GM19438 (cell line): ENCODE data around the gene IDUA.
"Not testable (repeated sequence)": the region's sequence is repeated elsewhere in the genome, so short reads cannot be mapped to it uniquely, and the experiment has no call there.

Source experiments
- ATAC-seq: cut with Tn5 transposase; IDR thresholded peaks from one replicate; pipeline ENCODE4 v1.9.1; 2021; ENCODE audit warnings: low read depth; ENCODE audit not compliant: unreplicated experiment

Gene IDUA

DNA sequence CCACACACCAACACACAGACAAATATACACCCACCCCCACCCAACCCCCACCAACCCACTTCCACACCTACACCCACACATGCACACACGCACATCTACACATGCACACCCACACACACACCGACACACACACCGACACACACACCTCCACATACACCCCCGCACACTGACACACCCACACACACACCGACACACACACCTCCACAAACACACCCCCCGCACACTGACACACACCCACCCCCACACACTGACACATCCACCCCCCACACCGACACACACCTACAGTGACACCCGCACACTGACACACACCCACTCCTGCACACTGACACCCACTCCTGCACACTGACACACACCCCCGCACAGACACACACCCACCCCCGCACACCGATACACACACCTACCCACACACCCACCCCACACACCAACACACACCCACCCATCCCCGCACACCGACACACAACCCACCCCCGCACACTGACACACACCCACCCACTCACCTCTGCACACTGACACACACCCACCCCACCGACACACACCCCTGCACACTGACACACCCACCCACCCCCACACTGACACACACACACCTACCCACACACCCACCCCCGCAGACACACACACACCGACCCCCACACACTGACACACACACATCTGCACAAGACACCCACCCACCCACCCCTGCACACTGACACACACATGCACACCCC, 55.7 kb downstream of the IDUA start:
- no peak for ATAC-seq

DNA sequence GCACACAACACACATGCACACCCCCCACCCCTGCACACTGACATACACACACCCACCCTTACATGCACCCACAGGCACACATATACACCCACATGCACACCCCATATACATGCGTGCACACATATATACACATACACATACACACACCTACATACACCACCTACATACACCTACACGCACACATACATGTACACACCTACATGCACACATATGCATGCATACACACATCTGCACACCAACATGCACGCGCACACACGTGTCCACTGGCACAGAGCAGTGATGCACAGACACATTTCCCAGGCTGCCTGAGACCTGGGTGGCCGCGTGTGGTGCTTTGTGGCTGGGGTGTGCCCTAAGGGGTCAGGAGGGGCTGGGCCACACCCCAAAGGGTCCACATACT, 56.3 kb downstream of the IDUA start:
- ATAC-seq: no peak

DNA sequence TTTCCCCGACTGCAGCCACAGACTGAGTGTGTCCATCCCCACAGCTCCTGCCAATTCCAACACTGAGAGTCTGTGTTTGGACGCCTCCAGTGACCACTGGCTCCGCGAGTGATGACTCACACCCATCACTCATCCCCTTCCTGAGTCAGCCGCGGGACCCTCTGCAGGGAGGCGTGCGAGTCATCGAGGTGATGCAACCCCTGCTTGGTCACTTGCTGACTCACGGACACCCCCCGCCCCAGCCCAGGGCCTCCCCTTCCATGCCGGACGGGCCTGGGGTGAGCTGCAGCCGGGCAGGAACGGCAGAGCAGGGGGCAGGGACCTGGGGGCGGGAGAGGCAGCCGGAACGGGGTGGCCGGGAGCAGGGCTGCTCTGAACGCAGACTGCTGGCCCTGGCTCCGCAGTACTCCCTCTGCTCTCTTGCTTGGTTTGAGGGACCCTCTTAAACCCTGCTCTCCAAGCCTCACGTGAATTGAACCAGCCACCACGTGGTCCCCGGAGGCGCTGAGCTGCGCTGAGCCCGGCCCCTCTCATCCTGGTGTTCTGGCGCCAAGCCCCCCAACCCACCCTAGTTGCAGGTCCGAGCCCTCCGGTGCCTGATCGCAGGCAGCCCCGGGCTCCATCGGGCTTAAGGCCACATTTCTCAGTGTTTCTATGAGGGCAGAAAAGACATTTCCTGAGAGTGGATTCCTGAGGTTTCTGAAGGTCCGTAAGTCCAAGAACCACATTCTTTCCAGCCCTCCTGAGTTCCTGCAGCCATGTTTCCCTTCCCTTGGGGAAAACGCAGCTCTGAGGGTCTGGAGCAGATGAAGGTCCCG, 57.0 kb downstream of the IDUA start:
- no peak for ATAC-seq

DNA sequence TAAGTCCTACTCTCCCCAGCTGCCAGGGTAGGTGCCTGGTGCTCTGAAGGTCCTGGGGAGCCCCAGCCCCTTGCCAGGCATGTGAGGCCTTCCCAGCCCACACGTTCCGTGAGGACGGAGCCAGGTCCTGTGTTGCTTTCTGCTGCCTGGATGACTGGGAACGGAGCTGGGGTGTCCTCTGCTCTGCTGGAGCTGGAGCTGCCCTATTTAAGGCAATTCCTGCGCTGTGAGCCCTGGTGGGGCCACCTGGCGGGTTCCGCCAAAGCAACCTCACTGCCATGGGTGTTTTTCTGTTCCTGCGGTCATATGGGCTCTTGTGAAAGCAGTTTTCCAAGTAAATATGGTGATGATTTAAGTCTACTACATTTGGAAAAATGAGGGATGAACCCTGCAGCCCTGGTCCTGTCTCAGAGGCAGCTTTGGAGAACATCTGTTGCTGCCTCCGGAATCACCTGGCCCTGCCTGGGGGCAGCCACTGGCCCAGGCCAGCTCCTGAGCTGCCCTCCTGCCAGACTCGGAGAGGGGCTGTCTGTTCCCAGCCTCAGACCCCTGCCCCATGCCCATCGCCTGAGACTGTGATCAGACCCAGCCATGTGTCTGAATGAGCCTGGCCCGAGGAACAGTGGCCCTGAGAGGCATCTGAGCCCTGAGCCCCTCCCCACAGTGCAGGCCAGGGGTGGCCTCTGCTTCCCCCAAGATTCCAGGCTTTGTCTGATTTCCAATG, 57.8 kb downstream of the IDUA start:
- no peak for ATAC-seq

DNA sequence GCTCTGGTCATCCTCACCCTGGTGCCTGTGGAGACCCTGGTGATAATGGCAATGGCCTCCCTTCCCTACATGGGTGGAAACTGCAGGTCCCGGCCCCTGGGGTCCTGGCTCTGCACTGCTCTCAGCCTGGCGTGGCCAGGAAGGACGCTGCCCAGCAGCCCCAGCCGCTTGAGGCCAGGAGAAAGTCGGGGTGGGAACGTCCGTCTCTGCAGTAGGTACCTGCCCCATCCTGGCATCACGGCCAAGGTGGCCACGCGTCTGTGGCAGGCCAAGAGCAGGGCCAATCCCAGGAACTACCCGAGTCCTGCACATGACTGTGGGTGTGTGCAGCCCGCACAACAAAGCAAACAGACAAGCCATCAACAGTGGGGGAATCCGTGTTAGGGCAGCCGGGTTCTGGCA, 58.4 kb downstream of the IDUA start:
- ATAC-seq: no peak

- ATAC-seq: no peak
Observed at GRCh38 chr4:1045595-1046201, 58.9 kb downstream of the IDUA start.

DNA sequence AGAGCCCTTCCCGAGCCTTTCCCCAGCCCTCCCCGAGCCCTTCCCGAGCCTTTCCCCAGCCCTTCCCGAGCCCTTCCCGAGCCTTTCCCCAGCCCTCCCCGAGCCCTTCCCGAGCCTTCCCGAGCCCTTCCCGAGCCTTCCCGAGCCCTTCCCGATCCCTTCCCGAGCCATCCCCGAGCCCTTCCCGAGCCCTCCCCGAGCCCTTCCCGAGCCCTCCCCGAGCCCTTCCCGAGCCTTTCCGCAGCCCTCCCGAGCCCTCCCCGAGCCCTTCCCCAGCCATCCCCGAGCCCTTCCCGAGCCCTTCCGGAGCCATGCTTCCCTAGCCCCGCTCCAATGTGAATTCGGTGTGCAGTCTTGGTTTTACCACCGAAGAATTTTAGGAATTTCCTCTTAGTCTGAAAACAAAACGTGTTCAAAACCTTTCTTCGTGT, 59.8 kb downstream of the IDUA start:
- not testable (repeated sequence) for ATAC-seq

DNA sequence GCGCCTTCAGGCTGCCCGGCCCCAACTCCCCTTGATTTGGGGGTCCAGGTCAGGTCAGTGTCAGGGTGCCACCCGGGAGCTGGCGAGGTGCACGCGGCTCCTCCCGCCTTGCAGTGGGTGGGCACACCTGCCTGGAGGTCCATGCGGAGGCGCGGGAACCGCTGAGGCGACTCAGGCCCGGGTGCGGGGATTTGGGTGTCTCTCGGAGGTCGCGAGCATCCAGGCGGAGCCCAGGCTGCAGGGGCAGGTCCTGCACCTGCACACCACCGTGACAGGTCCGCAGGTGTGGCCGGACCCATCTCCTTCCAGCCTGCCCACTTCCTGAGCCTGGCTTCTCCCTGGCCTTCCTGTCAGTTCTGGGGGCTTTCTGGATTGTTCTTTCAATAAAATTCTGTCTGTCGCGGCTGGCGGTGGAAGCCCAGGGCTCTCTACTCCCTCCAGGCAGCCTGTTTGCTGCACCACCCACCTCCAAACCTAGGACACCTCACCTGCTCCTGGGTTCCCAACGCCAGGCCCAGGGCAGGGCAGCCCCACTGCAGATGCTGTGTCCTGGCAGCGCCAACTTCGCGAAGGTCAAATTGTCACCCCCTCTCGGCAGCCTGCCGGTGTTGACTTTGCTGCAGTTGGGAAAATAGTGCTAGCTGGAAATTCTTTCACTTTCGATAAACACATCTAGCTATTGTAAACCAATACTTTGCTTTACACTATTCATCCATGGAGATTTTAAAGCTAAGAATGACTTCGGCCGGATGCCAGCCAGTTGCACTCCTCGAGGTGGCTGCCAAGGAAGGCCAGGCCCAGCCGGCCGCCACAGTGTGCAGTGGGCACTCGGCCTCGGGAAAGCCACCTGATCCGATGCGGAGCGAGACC, 60.5 kb downstream of the IDUA start:
- ATAC-seq: no peak

DNA sequence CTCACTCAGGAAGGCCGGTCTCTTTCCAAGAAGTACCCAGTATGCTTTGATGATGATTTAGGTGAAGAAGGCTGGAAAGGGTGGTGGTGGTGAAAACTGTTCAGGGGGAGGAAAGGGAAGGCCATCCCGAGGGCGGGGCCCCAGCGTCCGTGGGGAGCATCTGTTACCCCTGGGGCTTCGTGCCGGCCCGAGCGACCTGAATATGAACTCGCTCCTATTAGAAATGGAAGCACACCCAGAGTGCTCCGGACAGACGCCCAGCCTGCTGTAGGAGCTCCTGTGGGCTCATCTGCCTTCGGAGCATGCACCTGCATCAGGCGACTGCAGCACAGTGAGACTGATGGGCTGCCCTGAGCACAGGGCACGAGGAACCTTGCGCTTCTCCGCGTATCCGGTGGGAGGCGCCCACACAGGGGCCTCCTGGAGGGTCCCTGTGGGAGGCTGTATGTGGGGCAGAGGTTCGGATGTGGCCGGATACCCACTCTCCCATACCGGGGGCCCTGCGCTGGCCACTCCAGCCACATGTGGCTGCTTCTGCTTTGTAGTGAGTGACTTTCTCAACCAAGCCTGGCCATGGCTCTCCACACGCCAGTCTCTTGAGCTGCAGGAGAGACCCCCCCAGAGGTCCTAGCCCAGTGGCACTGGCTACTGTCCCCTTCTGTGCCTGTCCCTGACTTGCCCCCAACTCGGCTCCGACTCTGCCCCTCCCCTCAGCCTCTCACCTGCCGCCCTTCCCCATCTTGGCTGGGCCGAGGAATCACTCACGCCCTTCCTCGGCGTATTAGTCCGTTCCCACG, 61.3 kb downstream of the IDUA start:
- no peak for ATAC-seq

GRCh38 chr4:1048773-1049590, 62.1 kb downstream of the IDUA start:
- no peak for ATAC-seq

- no peak for ATAC-seq
Observed at GRCh38 chr4:1049591-1049905, 62.7 kb downstream of the IDUA start.

GRCh38 chr4:1050486-1051213, 63.8 kb downstream of the IDUA start:
- ATAC-seq: no peak

DNA sequence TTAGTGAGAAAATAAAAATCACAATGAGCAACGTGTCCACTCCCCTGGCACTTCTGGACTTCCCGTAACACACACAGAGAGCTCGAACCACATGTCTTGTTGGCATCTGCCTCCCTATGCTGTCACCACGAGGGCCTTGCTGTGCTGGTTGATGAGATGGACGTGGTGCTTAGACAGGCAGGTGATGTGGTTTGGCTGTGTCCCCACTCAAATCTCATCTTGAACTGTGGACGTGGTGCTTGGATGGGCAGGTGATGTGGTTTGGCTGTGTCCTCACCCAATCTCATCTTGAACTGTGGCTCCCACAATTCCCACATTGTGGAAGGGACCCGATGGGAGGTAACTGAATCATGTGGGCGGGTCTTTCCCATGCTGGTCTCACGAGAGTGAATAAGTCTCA, 64.6 kb downstream of the IDUA start:
- no peak for ATAC-seq

GRCh38 chr4:1052231-1052671, 65.4 kb downstream of the IDUA start:
- no peak for ATAC-seq

GRCh38 chr4:1053080-1053661, 66.3 kb downstream of the IDUA start:
- no peak for ATAC-seq

GRCh38 chr4:1053891-1054290, 67.0 kb downstream of the IDUA start:
- ATAC-seq: not testable (repeated sequence)
